Muscle layer of colon (tissue), 2 donors: Measurements from ENCODE around the gene LRP1.

Experiments used
- H3K27ac ChIP-seq: one replicate; pipeline ENCODE4 v1.7.0; 2013; ENCODE audit warnings: low read depth, mild to moderate bottlenecking, low read length, moderate library complexity
- H3K27me3 ChIP-seq, 2 donors: one replicate each; pipeline ENCODE4 v1.7.0; 2013; ENCODE audit warnings: low read length in 2 of 2, mild to moderate bottlenecking in 2 of 2; ENCODE audit not compliant: insufficient read depth in 2 of 2, control insufficient read depth in 1 of 2
- H3K36me3 ChIP-seq: one replicate; pipeline ENCODE4 v1.7.0; 2013; ENCODE audit warnings: mild to moderate bottlenecking, low read length; ENCODE audit not compliant: insufficient read depth
- H3K4me1 ChIP-seq: one replicate; pipeline ENCODE4 v1.7.0; 2013; ENCODE audit warnings: mild to moderate bottlenecking, low read length; ENCODE audit not compliant: insufficient read depth
- H3K4me3 ChIP-seq, 2 donors: one replicate each; pipeline ENCODE4 v1.7.0; 2013; ENCODE audit warnings: low read length in 2 of 2, low read depth in 1 of 2, mild to moderate bottlenecking in 1 of 2, moderate library complexity in 1 of 2
- H3K9ac ChIP-seq: one replicate; pipeline ENCODE4 v1.7.0; 2013; ENCODE audit warnings: low read length
- H3K9me3 ChIP-seq: one replicate; pipeline ENCODE4 v1.7.0; 2013; ENCODE audit warnings: mild to moderate bottlenecking, low read length
- donor health status: abdominal sarcoma.
- donor health status: Adenocarcinoma of cecum.

The LRP1 gene

GRCh38 chr12:57175428-57176138 lies 47.3 kb downstream of the LRP1 start:
- Histone ChIP-seq H3K27ac (no peak overlapping the region), H3K4me3 (no peak overlapping the region), H3K9me3 (no peaks in the 10 kb centered on the region), H3K4me1 (peaks cover 8% of the 10 kb centered on the region), H3K9ac (no peak overlapping the region), H3K36me3 (peaks cover 68% of the 10 kb centered on the region), H3K27me3 (no peaks in the 10 kb centered on the region)

GRCh38 chr12:57176139-57176477 lies 47.8 kb downstream of the LRP1 start:
- Histone ChIP-seq H3K9me3 (no peaks in the 10 kb centered on the region), H3K27ac (no peak overlapping the region), H3K9ac (no peak overlapping the region), H3K4me3 (no peak overlapping the region), H3K4me1 (peaks cover 8% of the 10 kb centered on the region), H3K27me3 (no peaks in the 10 kb centered on the region), H3K36me3 (peaks cover 73% of the 10 kb centered on the region)

- no peak overlapping the region for H3K4me3 ChIP-seq
- peaks cover 80% of the 10 kb centered on the region for H3K36me3 ChIP-seq
- H3K27ac ChIP-seq: no peak overlapping the region
- peaks cover 8% of the 10 kb centered on the region for H3K4me1 ChIP-seq
- H3K9ac ChIP-seq: no peak overlapping the region
- H3K27me3 ChIP-seq: no peaks in the 10 kb centered on the region
- H3K9me3 ChIP-seq: no peaks in the 10 kb centered on the region
These were observed 48.6 kb downstream of the LRP1 start for GRCh38 chr12:57176846-57177245.

GRCh38 chr12:57177354-57177753 lies 49.1 kb downstream of the LRP1 start:
- Histone ChIP-seq H3K27me3 (no peaks in the 10 kb centered on the region), H3K4me3 (no peak overlapping the region), H3K36me3 (peaks cover 85% of the 10 kb centered on the region), H3K27ac (no peak overlapping the region), H3K9ac (no peak overlapping the region), H3K9me3 (no peaks in the 10 kb centered on the region), H3K4me1 (peaks cover 8% of the 10 kb centered on the region)

- H3K4me3 ChIP-seq: no peak overlapping the region
- no peaks in the 10 kb centered on the region for H3K9me3 ChIP-seq
- H3K36me3 ChIP-seq: peaks cover 85% of the 10 kb centered on the region
- no peak overlapping the region for H3K27ac ChIP-seq
- no peaks in the 10 kb centered on the region for H3K27me3 ChIP-seq
- H3K9ac ChIP-seq: no peak overlapping the region
- H3K4me1 ChIP-seq: peaks cover 8% of the 10 kb centered on the region
These were observed 49.9 kb downstream of the LRP1 start for GRCh38 chr12:57178213-57178612.

GRCh38 chr12:57179331-57180086 lies 51.2 kb downstream of the LRP1 start:
- no peaks in the 10 kb centered on the region for H3K9me3 ChIP-seq
- no peak overlapping the region for H3K27ac ChIP-seq
- H3K9ac ChIP-seq: no peak overlapping the region
- peaks cover 8% of the 10 kb centered on the region for H3K4me1 ChIP-seq
- H3K36me3 ChIP-seq: peaks cover 86% of the 10 kb centered on the region
- no peaks in the 10 kb centered on the region for H3K27me3 ChIP-seq
- H3K4me3 ChIP-seq: no peak overlapping the region

GRCh38 chr12:57180321-57180989 lies 52.2 kb downstream of the LRP1 start:
- H3K9me3 ChIP-seq: no peaks in the 10 kb centered on the region
- H3K27ac ChIP-seq: no peak overlapping the region
- peaks cover 90% of the 10 kb centered on the region for H3K36me3 ChIP-seq

GRCh38 chr12:57181072-57181471 lies 52.8 kb downstream of the LRP1 start:
- no peak overlapping the region for H3K4me3 ChIP-seq
- H3K36me3 ChIP-seq: peaks cover 94% of the 10 kb centered on the region
- H3K27ac ChIP-seq: no peak overlapping the region
- no peak overlapping the region for H3K9ac ChIP-seq
- H3K27me3 ChIP-seq: no peaks in the 10 kb centered on the region
- H3K4me1 ChIP-seq: no peaks in the 10 kb centered on the region
- H3K9me3 ChIP-seq: no peaks in the 10 kb centered on the region

More at GRCh38 chr12:57180321-57180989, 52.2 kb downstream of the LRP1 start:
- Histone ChIP-seq H3K27me3 (no peaks in the 10 kb centered on the region), H3K9ac (no peak overlapping the region), H3K4me3 (no peak overlapping the region), H3K4me1 (peaks cover 4% of the 10 kb centered on the region)

GRCh38 chr12:57181561-57182155 lies 53.4 kb downstream of the LRP1 start:
- peaks cover 94% of the 10 kb centered on the region for H3K36me3 ChIP-seq
- no peak overlapping the region for H3K27ac ChIP-seq
- H3K9me3 ChIP-seq: no peaks in the 10 kb centered on the region
- H3K9ac ChIP-seq: no peak overlapping the region
- no peak overlapping the region for H3K4me3 ChIP-seq
- H3K4me1 ChIP-seq: no peaks in the 10 kb centered on the region
- no peaks in the 10 kb centered on the region for H3K27me3 ChIP-seq

- no peak overlapping the region for H3K4me3 ChIP-seq
- H3K27me3 ChIP-seq: no peaks in the 10 kb centered on the region
- peaks cover 94% of the 10 kb centered on the region for H3K36me3 ChIP-seq
- no peaks in the 10 kb centered on the region for H3K9me3 ChIP-seq
- H3K27ac ChIP-seq: no peak overlapping the region
- no peaks in the 10 kb centered on the region for H3K4me1 ChIP-seq
- no peak overlapping the region for H3K9ac ChIP-seq
These were observed 54.8 kb downstream of the LRP1 start for GRCh38 chr12:57182918-57183575.
